DMS 273 (cell line): Measurements from ENCODE around the gene GNB1.
"Not testable (repeated sequence)": the region's sequence is repeated elsewhere in the genome, so short reads cannot be mapped to it uniquely, and the experiment has no call there.

Experiments used
- DNase-seq: peaks from one replicate; lab custom pipeline; 2025; ENCODE audit not compliant: unreplicated experiment; lab: John Stamatoyannopoulos, UW

Gene GNB1

GRCh38 chr1:1892079-1892762, 1.3 kb upstream of the GNB1 start:
- DNase-seq = no peak

DNA sequence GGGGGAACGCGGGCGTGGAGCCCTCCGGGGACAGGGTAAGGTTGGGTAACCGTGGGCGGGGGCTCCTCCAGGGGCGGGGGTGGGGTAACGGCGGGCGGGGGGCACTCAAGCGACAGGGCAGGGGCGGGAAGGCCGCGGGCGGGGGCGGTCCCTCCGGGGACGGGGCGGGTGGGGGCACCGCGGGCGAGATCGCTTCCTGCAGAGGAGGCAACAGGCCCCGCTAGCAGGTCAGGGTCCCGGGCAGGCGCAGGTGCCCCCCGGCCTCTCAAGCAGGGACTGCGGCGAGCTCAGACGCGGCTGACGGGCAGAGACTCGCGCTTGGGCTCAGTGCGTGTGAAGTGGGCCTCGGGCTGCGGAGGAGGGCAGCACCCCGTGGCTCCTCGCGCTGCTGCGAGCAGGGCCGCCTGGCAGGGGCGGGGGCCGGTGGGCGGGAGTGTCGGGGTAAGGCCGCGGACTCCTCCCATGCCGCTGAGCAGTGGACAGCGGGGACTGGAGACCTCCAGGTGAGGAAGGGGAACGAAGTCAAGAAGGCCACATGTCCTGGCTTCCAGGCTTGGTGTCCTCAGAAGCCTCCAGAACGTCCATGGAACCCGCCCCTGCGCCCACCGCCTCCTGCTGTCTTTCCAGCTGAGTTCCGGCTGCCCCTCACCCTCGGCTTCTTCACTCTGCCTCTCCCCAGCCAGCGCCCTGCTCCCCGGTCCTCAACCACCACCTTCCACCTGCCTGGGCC, 627 bp upstream of the GNB1 start:
- peak; percentile 86 for DNase-seq

GRCh38 chr1:1889847-1890505, 911 bp downstream of the GNB1 start:
- peak; percentile 73 for DNase-seq

DNA sequence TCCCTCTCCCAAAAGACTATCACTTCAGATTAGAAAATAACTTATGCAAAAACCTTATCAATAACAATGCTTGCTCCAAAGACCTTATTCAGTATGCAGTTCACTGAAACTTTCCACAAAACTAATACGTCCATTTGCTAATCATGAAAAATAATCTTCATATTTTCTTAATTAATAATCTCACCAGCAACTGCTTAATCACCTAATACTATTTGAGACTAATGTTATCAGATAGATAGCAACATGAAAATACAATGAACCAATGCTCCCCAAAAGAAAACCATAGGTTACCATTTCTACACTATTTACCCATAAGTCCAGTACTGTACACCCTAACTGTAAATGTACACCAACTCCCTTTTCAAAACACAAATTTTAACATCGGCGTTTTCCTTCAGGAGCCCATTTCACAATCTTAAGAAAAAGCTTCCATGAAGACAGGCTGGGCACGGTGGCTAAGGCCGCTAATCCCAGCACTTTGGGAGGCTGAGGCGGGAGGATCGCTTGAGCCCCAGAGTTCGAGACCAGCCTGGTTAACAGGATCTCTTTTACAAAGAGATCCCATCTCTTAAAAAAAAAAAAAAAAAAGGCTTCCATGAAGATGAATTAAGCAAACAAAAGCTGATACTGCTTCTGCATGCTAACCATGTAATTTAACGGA, 1.7 kb downstream of the GNB1 start:
- peak; percentile 38 for DNase-seq

DNA sequence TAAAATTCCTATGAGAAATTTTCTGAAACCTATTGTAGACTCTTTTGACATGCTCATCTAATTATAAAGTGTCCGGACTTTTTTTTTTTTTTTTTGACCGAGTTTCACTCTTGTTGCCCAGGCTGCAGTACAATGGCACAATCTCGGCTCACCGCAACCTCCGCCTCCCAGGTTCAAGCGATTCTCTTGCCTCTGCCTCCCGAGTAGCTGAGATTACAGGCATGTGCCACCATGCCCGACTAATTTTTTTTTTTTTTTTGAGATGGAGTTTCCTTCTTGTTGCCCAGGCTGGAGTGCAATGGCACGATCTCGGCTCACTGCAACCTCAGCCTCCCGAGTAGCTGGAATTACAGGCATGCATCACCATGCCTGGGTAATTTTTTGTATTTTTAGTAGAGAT, 7.0 kb downstream of the GNB1 start:
- DNase-seq = not testable (repeated sequence)

GRCh38 chr1:1883092-1883873, 7.6 kb downstream of the GNB1 start:
- DNase-seq = no peak

DNA sequence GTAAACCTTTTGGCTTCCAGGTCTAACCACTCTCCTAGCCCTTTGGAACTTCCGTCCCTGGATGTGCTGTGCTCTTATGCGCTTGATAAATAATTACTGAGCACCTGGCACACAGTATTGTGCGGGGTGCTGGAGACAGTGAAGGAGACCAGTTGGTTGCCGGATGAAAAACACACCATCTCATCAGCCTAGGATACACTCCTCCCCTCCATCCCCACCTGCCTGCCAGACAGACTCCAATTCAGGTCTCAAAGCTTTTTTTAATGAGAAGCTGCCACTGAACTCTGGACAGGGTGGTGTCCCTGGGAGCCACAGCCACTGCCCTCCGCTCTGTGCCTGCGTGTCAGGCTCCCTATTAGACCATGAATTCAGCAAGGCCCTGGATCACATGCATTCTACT, 9.2 kb downstream of the GNB1 start:
- DNase-seq = no peak

- DNase-seq = no peak
Measured at GRCh38 chr1:1880617-1881312, 10.1 kb downstream of the GNB1 start.

DNA sequence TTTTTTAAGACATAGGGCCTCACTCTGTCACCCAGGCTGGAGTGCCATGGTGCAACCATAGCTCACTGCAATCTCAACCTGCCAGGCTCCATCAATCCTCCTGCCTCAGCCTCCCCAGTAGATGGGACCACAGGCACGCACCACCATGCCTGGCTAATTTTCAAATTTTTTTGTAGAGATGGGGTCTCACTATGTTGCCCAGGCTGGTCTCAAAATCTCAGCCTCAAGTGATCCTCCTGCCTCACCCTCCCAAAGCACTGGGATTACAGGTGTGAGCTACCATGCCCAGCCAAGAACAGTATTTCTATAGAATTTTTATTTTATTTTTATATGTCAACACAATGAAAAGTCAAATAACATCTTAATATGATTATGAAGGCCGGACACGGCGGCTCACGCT, 10.9 kb downstream of the GNB1 start:
- no peak for DNase-seq

DNA sequence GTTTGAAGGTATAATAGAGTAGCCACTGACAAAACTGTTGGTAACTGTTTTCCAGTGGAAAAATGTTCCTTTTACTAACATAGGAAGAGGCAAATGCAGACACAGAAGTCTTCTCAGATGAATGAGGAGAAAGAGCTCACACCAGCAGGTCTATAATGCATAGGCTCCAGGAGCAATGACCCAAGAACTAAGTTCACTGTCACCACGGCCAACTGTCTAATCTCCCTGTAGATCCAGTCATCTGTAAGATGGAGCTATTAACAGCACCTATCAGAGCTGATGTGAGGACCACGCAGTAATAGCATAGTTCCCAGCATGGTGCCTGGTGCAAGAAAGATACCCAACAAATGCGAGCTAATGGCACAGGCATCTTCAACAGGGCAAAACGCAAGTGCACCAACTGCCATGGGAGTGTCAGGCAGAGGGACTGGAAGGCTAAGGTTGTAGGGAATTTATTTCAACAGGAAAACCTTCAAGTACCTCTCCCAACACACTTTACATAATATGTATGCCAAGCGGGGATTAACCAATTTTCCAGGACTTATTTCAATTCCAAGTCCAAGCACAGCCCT, 12.9 kb downstream of the GNB1 start:
- no peak for DNase-seq

- no peak for DNase-seq
Measured at GRCh38 chr1:1876335-1876930, 14.5 kb downstream of the GNB1 start.

- DNase-seq = no peak
Measured at GRCh38 chr1:1875932-1876331, 15.0 kb downstream of the GNB1 start.

DNA sequence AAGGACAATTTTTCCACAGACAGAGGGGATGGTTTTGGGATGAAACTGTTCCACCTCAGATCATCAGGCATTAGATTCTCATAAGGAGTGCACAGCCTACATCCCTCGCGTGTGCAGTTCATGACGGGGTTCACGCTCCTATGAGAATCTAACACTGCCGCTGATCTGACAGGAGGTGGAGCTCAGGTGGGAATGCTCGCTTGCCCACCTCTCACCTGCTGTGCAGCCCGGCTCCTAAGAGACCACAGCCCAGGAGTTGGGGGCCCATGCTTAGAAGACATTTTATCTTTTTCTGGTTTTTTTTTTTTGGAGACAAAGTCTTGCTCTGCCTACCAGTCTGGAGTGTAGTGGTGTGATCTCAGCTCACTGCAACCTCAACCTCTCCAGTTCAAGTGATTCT, 16.0 kb downstream of the GNB1 start:
- DNase-seq = no peak

GRCh38 chr1:1873186-1873585, 17.7 kb downstream of the GNB1 start:
- DNase-seq = peak; percentile 30

- no peak for DNase-seq
Measured at GRCh38 chr1:1872329-1872994, 18.4 kb downstream of the GNB1 start.

GRCh38 chr1:1869469-1869868, 21.4 kb downstream of the GNB1 start:
- DNase-seq = no peak

GRCh38 chr1:1867164-1867563, 23.7 kb downstream of the GNB1 start:
- no peak for DNase-seq

DNA sequence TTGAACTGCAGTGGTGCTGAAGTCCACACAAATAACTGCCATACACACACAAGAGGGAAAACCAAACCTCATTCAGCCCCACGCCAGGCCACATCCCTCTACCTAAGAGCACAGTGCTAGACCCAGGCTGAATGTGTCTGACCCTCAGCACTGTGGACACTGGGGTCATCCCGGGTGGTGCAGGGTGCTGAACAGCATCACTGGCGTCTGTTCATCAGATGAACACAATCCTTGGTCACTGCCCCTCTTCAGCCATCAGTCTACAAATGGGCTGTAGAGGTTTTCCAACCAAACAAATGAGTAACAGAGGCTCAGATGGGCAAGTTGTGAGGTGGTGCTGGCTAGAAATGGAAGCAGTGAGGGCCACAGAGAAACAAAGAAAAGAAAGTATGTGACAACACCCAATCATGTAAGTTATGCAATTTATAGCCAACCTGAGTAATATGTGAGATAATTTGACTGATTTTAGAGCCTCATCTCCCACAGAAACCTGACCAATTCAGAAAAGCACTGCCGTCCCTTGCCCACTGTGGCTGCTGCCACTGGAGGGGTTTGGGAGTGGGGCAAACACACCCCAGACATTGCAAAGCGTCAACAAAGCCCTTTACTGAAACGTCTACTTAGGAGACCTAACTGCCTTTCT, 27.9 kb downstream of the GNB1 start:
- no peak for DNase-seq
